Muscle of back (tissue), 11 donors: ENCODE data around the gene NR1H3. TPM values are rescaled to one million over a fixed set of nuclear protein-coding genes. Genes with fewer than 3 reads are reported as not detected.
A peak's percentile ranks its signal among the peaks of the same experiment; 100 is the strongest.

Experiments used
- DNase-seq, 3 donors: peaks; one replicate each; pipeline versions ENCODE4 v3.0.0 to v3.0.0-alpha.2; 2013
- polyA plus RNA-seq, 10 donors: library from polyadenylated mRNA; unstranded; fragments of 120-200 nt; gene quantifications; one replicate each; pipeline ENCODE4 v1.2.1, GENCODE V29; 2013; ENCODE audit not compliant: insufficient read length in 10 of 10

Gene NR1H3
- polyA plus RNA-seq, 10 donors, result 12.6 to 21.7 (median 15.0) TPM

GRCh38 chr11:47268448-47269001 lies 10.7 kb downstream of the NR1H3 start:
- no peak for DNase-seq

GRCh38 chr11:47269002-47269828 lies 11.4 kb downstream of the NR1H3 start:
- DNase-seq, result peak; percentile 86 to 94 (median 88)

GRCh38 chr11:47269829-47270305 lies 12.1 kb downstream of the NR1H3 start, which contains the start of gene MADD:
MADD (plus strand) TSS chr11:47270133.
- DNase-seq, result peak; percentile 80 to 94 (median 86)

- DNase-seq, result peak in 2 of 3 donors; percentile 22 to 65
Observed at GRCh38 chr11:47270331-47271271, 12.8 kb downstream of the NR1H3 start.

GRCh38 chr11:47271328-47271727 lies 13.5 kb downstream of the NR1H3 start:
- no peak for DNase-seq

- DNase-seq, result peak in 2 of 3 donors; percentile 39 to 42
Observed at GRCh38 chr11:47271961-47272661, 14.3 kb downstream of the NR1H3 start.

GRCh38 chr11:47272706-47273105 lies 14.9 kb downstream of the NR1H3 start:
- DNase-seq, result no peak

- no peak for DNase-seq
Observed at GRCh38 chr11:47274495-47275235, 16.9 kb downstream of the NR1H3 start.

GRCh38 chr11:47276923-47277322 lies 19.1 kb downstream of the NR1H3 start:
- no peak for DNase-seq

GRCh38 chr11:47278058-47278457 lies 20.3 kb downstream of the NR1H3 start:
- no peak for DNase-seq

- no peak for DNase-seq
Observed at GRCh38 chr11:47278769-47279168, 21.0 kb downstream of the NR1H3 start.

- no peak for DNase-seq
Observed at GRCh38 chr11:47280099-47280498, 22.3 kb downstream of the NR1H3 start.

- no peak for DNase-seq
Observed at GRCh38 chr11:47280860-47281259, 23.1 kb downstream of the NR1H3 start.

GRCh38 chr11:47282462-47282861 lies 24.7 kb downstream of the NR1H3 start:
- no peak for DNase-seq

GRCh38 chr11:47284151-47284550 lies 26.4 kb downstream of the NR1H3 start:
- DNase-seq, result no peak

GRCh38 chr11:47285969-47286770 lies 28.4 kb downstream of the NR1H3 start:
- no peak for DNase-seq

- no peak for DNase-seq
Observed at GRCh38 chr11:47288066-47288465, 30.3 kb downstream of the NR1H3 start.

GRCh38 chr11:47289856-47290255 lies 32.1 kb downstream of the NR1H3 start:
- DNase-seq, result no peak

GRCh38 chr11:47295385-47295784 lies 37.6 kb downstream of the NR1H3 start:
- DNase-seq, result no peak

GRCh38 chr11:47296045-47296444 lies 38.2 kb downstream of the NR1H3 start:
- DNase-seq, result no peak
